NCI-H774 (cell line): ENCODE measurements around the gene ARF1.

ENCODE experiments used
- DNase-seq: peaks from one replicate; lab custom pipeline; 2025; lab: John Stamatoyannopoulos, UW

The ARF1 gene

GRCh38 chr1:228082214-228082917 is at the start of gene ARF1:
Gene ARF1, plus strand, starts transcription at chr1:228082708. Its CDS starts 14,407 bp downstream, at chr1:228097115.
- peak; percentile 97 for DNase-seq

DNA sequence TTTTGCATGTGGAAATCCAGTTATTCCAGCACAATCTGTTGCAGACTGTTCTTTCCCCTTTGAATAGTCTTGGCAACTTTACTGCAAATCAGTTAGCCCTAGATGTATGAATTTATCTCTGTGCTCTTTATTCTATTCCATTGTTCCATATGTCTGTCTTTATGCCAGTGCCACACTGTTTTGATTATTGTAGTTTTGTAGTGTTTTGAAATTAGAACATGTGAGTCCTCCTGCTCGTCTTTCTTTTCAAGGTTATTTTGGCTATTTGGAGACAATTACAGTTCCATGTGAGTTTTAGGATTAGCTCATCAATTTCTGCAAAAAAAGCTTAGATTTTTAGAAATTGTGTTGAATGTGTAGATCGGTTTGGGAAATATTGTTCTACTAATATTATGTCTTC is 49.1 kb upstream of the ARF1 start:
- DNase-seq: no peak

DNA sequence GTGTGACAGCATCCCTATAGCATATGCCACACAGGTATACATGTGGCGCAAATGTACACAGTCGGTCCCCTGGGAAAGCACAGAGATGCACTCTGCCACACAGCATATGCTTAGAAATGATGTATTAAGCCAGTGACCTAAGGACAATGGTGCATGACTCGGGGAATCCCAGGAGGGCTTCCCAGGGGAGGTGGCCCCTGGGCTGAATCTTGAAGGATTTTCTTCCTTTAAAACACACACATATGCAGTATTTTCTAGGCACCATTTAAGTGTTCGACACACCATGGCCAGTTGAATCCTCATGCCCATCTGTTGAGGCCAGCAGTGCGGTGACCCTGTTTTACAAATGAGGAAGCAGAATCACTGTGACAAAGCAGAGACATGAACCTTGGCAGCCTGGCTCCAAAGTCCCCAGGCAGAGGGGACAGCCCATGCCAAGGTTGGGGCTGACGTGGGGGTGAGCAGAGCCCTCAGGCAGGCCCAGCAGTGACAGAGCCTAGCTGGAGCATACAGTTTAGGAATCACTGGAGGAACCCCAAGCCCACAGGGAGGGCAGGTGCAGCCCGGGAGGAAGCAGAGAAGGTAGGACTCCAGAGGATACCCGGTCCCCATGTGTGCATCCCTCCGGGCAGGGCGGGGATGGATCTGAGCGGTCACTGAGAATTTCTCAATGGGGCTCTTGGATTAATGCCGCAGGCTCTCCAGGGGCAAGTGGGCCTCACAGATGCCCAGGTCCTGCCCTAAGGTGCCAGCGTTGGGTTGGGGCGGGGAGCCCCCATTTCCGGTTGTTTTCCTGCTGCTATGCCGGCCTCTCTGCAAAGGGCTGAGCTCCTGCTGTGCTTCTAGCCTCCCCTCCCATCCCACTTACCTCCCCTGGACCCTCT is 47.3 kb upstream of the ARF1 start:
- no peak for DNase-seq

- DNase-seq: no peak
Observed at GRCh38 chr1:228035844-228036243, 46.7 kb upstream of the ARF1 start.

GRCh38 chr1:228036701-228037231 is 45.7 kb upstream of the ARF1 start:
- no peak for DNase-seq

DNA sequence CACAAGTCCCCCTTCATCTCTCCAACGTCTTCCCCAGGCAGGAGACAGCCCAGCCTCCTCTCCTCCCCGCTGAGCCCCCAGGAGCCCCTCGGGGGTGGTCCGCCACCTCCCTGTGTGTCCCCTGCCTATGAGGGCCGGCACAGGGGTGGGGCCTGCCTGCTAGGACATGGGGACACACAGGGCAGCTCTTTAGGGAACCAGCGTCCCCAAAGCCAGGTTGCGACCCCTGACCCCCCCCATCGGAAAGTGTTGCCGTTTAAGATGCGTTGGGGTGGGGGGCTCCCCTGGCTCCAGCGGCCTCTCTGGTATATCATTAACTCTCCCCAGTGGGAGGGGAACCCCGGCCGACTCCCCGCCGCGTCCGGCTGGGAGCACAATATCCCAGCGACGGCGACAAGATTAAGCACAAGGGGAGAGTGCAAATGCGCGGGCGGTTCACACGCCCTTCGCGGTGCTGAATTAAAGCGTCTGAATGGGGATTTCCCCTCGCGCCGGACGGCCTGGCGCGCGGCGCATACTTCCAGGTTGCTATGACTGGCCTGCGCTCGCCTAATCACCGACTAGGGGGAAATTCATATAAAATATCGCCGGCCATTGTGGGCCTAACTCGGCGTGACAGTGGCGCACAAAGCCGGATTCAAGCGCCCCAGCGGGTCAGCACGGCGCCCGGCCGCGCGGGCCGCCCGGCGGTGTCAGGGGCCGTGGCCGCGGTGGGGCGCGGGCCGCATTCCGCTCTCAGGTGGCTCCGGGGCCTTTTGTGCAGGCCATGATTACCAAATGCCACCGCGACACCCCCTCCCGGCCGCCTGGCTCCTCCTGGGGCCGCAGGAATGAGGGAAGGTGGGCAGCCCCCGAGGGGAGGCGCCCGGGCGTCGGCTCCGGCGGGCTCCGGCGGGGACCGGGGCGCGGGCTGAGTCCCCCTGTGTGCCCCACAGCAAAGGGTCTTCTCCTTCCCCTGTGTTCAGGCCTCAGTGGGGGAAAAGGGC is 44.8 kb upstream of the ARF1 start:
- no peak for DNase-seq

GRCh38 chr1:228038387-228039005 is 44.0 kb upstream of the ARF1 start:
- no peak for DNase-seq

DNA sequence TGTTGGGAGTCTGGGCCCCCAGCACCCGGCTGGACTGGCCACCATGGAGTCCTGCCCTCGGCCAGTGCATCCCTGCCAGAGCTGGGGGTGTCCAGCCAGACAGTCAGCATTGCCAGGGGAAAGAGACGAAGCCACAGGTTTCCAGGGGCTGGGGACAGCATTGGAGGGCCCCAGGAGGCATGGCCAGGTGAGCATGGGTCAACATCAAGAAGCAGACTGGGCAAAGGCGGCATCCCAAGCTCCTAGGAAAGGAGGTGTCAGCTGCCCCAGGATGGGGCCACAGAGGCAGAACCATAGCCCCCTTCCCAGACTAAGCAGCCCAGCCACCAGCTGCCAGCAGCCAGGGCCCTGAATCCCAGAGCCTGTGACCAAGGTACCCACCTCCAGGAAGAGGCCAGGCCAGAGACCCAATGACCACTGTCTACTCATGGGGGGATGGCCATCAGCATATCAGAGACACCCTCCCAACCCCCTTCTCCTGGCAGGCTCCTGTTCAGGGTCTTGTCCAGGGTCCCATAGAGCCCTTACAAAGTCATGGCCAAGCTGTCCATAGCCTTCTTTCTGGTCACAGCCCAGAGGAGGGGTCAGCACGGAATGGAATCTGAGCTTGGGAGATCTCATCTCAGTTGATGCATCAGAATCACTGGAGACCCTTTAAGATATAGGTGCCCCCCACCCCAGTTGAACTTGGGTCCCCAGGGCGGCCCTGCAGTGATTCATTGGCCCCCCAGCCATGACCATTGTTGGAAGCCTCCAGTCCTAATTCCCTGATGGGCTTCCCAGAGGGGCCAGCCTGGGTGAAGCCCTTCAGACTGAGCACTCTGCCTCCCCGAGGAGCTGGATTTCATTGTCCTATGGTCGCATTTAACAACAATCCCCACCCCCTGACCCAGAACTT is 43.3 kb upstream of the ARF1 start:
- DNase-seq: no peak

GRCh38 chr1:228039986-228040385 is 42.5 kb upstream of the ARF1 start:
- no peak for DNase-seq

- DNase-seq: no peak
Observed at GRCh38 chr1:228041316-228041715, 41.2 kb upstream of the ARF1 start.

DNA sequence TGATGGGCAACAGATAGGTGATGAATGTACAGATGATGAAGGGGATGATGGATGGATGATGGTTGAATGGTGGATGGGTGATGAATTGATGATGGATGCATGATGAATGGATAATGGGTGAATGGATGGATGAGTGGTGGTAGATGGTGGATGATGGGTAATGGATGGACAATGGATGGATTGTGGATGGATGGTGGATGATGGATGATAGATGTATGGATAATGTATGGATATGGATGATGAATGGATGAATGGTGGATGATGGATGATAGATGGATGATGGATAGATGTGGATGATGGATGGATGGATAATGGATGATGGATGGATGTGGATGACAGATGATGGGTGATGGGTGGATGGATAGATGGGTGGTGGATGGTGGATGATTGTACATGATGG is 40.0 kb upstream of the ARF1 start:
- no peak for DNase-seq

GRCh38 chr1:228043281-228043848 is 39.1 kb upstream of the ARF1 start:
- DNase-seq: no peak

DNA sequence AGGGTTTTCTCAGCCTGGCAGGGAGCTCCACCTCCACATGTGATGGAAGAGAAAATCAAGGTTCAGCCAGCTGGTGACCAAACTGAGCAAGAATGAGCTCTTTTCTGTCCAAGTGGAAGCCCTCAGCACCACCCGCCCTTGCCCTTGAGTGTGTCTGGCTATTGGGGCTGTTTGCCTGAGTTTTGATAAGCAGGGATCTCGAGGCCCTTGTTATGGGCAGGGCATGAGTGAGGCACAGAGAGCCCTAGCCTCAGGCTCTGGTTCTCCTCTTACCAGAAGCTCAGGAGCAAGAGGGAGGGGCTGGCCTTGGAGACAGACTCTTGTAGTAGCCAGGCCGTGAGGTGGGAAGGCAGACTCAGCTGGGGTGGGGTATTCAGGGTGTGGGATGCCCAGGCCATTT is 37.5 kb upstream of the ARF1 start:
- DNase-seq: no peak

DNA sequence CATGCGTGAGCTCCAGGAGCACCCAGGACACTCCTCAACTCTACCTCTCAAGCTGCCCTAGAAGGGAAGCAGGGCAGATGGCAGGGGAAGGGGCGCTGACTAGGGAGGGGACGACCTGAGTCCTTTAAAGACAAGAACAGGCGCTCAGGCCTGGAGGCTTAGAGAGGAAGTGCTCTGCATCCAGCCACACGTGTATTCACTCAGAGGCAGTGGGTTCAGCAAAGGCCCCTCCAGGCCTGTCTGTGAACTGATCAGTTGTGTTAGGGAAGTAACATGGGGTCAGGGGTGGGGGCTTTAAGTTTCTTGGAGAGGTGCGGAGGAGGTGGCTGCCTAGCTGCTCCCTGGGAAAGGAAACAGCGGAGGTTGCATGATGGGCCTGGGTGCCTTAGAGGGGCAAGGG is 37.1 kb upstream of the ARF1 start:
- DNase-seq: no peak

GRCh38 chr1:228045871-228046270 is 36.6 kb upstream of the ARF1 start:
- DNase-seq: no peak

DNA sequence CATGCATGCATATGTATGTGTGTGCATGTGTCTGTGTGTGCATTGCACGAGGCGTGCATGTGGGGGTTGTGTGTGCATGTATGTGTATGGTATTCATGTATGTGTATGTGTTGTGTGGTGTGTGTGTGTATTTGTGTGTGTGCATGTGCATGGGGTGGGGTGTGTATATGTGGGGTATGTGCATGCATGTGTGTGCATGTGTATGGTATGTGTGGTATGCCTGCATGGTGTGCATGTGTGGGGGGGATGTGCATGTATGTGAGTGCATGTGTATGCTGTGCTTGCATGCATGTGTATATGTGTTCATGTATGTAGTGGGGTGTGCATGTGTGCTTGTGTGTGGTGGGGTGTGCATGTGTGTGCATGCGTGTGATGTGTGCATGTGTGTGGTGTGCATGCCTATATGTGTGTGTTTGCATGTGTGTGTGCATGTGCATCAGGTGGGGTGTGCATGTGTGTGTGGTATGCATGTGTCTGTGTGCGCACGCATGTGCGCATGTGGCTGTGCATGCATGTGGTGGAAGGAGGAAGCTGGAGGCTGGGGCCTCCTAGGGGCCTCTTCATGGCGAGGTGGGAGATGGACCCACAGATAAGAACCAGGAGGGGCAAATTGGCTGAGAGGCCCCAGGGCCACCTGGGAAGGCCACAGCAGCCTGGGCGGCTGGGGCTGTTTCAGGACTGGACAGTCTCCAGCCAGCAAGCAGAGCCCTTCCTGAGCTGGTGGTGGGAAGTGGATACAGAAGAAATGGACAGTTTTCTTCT is 35.9 kb upstream of the ARF1 start:
- no peak for DNase-seq

DNA sequence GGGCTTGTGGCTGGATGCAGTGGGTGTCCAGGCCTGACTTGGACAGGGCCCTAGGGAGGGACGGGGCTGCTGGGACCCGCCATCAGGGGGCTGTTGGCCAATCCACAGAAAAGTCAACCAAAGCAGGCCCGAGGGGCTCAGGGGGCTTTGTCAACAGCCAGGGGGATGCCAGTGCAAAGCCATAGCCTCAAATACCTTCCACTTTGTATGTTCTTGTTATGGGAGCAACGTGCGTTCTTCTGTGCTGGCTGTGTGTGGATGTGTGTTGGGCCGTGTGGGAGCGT is 35.4 kb upstream of the ARF1 start:
- DNase-seq: no peak

DNA sequence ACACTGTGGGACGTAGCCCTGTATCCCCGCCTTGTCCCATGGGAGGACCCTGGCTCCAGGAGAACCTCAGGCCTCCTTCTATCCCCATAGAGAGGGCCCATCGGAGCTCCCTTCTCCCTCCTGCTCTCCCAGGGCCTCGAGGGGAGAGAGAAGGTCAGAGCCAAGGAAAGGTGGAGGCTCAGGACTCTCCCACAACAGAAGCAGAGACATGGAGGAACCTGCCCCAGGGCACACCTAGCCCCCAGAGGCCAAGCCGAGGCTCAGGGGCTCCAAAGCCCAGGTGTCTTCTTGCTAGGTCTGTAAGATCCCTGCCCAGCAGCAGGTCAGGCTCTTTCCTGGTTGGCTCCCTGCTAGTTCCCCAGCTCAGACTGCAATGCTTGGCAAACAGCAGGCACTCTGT is 34.4 kb upstream of the ARF1 start:
- no peak for DNase-seq

- DNase-seq: no peak
Observed at GRCh38 chr1:228048659-228049298, 33.7 kb upstream of the ARF1 start.
